ENCODE measurements around the gene SWT1. TPM values are rescaled to one million over a fixed set of nuclear protein-coding genes. Genes with fewer than 3 reads are reported as not detected.
A peak's percentile ranks its signal among the peaks of the same experiment; 100 is the strongest.
"Not testable (repeated sequence)": the region's sequence is repeated elsewhere in the genome, so short reads cannot be mapped to it uniquely, and the experiment has no call there.

The SWT1 gene
- total RNA-seq, 6 experiments from 2014 or later: 2.0 to 3.9 (median 2.4) TPM

DNA sequence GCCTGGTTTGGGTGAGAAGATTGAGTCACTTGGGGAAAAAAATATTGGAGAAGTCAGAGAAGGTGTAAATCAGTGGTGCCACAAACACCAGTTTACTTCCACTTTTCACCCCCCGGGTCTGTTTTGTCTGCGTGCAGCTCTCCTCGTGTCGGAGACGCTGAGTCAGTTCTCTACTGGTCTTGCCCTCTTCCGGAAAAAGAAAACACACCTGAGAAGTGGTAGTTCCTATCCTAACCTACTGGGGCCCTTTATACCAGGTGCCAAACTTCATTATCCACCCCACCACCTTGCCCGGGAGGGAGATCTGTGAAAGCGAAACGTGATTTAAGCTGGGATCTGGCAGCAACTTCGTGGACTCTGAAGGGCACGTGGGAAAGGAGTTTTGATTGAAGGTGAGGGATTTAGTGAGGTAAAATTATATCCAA is 160.9 kb downstream of the SWT1 start:
- Histone ChIP-seq H3K27me3 (no peaks in the 10 kb centered on the region), H3K4me3 (peak overlapping the region; percentile 82 to 92 (median 91)), H3K27ac (peak overlapping the region; percentile 79 to 98 (median 95)), H3K9me3 (no peaks in the 10 kb centered on the region), H3K36me3 (no peaks in the 10 kb centered on the region), H3K4me1 (peaks cover 0 to 30% (median 7%) of the 10 kb centered on the region in 4 donors)
- intact Hi-C loops (cut with DNase I): loop anchor here in 1 of 2 donors (10.0 kb wide), 2 partner anchors 157 to 367 kb away; no protein-coding TSS in a partner anchor
- whole genome bisulfite sequencing (ENCODE audit: insufficient coverage, low coverage, low lambda C conversion rate, missing lambda C conversion rate): 25% methylated on average over 11 of the region's 11 CpGs
- TF ChIP-seq, protein P1, sequence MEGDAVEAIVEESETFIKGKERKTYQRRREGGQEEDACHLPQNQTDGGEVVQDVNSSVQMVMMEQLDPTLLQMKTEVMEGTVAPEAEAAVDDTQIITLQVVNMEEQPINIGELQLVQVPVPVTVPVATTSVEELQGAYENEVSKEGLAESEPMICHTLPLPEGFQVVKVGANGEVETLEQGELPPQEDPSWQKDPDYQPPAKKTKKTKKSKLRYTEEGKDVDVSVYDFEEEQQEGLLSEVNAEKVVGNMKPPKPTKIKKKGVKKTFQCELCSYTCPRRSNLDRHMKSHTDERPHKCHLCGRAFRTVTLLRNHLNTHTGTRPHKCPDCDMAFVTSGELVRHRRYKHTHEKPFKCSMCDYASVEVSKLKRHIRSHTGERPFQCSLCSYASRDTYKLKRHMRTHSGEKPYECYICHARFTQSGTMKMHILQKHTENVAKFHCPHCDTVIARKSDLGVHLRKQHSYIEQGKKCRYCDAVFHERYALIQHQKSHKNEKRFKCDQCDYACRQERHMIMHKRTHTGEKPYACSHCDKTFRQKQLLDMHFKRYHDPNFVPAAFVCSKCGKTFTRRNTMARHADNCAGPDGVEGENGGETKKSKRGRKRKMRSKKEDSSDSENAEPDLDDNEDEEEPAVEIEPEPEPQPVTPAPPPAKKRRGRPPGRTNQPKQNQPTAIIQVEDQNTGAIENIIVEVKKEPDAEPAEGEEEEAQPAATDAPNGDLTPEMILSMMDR (IDR thresholded peaks at IDR 0.05): no peak
- no peak for TF ChIP-seq POLR2A (IDR thresholded peaks at IDR 0.05)
- peak in 3 of 4 donors; percentile 1 to 8 (median 1) for ATAC-seq
- peak; percentile 48 to 59 (median 50) for DNase-seq

DNA sequence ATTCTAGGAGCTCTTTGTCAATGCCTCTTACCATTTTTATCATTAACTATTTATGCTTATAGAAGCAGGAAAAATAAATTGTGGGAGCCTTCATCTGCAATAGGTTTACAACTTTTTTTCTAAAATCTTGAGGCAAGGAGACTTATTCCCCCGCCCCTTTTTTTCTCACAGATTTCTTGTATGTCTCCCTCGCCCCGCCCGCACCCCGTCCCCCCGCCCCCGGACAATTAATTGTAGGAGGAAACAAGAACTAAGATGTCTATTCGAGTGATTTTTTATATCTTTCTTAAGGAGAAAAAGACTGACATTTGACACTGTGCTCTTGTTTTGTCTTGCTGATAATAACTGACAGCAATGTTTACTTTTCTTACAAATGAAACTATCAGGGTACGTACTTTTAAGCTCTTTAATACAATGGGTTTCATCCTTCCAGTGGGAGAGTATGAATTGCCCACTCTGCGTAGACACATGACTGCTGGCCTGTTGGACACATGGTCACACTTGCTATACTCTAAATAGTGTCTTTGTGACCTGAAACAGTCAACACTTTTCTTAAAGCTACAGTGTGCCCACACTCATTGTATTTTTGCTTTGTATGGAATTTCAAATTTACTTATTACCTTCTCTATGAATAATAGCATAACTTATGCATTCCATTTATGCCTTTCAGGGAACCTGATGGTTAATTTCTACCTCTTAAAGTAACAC is 161.6 kb downstream of the SWT1 start:
- Histone ChIP-seq H3K27me3 (no peaks in the 10 kb centered on the region), H3K4me3 (peak overlapping the region in 1 of 3 donors; percentile 91), H3K4me1 (peaks cover 0 to 23% (median 7%) of the 10 kb centered on the region in 4 donors), H3K36me3 (no peaks in the 10 kb centered on the region), H3K9me3 (no peaks in the 10 kb centered on the region), H3K27ac (peak overlapping the region; percentile 79 to 98 (median 95))
- ATAC-seq (no peak), DNase-seq (no peak)
- TF ChIP-seq POLR2A (IDR thresholded peaks at IDR 0.05): no peak
- TF ChIP-seq, protein P1 (IDR thresholded peaks at IDR 0.05): no peak
- intact Hi-C loops (cut with DNase I): loop anchor here in 1 of 2 donors (10.0 kb wide), 2 partner anchors 156 to 366 kb away; no protein-coding TSS in a partner anchor
- 50% methylated on average over 4 of the region's 10 CpGs for WGBS (ENCODE audit: insufficient coverage, low coverage, low lambda C conversion rate, missing lambda C conversion rate)

DNA sequence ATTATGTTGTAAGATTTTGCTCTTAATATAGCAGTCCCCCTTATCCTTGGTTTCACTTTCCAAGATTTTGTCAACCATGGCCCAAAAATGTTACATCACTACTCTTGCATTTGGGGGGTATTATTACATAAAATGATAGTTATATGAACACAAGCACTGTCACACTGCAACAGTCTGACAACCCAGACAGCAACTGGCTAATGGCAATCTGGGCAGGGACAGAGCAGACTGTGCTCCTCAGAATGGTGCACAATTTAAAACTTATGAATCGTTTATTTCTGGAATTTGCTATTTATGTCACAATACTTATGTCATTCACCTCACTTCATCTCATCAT is 162.1 kb downstream of the SWT1 start:
- no peak overlapping the region for H3K4me3 ChIP-seq
- no peak for ATAC-seq
- intact Hi-C loops (cut with DNase I): loop anchor here in 1 of 2 donors (10.0 kb wide), 2 partner anchors 156 to 366 kb away; no protein-coding TSS in a partner anchor

DNA sequence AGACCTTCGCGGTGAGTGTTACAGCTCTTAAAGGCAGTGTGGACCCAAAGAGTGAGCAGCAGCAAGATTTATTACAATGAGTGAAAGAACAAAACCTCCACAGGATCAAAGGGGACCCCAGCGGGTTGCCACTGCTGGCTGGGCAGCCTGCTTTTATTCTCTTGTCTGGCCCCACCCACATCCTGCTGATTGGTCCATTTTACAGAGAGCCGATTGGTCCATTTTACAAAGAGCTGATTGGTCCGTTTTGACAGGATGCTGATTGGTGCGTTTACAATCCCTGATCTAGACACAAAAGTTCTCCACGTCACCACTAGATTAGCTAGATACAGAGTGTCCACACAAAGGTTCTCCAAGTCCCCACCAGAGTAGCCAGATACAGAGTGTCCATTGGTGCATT is 164.1 kb downstream of the SWT1 start:
- DNase-seq; H3K4me3 ChIP-seq; H3K27ac ChIP-seq; H3K4me1 ChIP-seq; ATAC-seq; H3K36me3 ChIP-seq; H3K9me3 ChIP-seq; intact Hi-C loops (cut with DNase I); H3K27me3 ChIP-seq: not testable (repeated sequence)
- 96% methylated on average over 4 of the region's 7 CpGs for WGBS (ENCODE audit: insufficient coverage, low coverage, low lambda C conversion rate, missing lambda C conversion rate)

More for the DNA sequence above, 162.1 kb downstream of the SWT1 start:
- H3K27me3 ChIP-seq: no peaks in the 10 kb centered on the region
- TF ChIP-seq, protein P1 (IDR thresholded peaks at IDR 0.05): no peak
- no peak for TF ChIP-seq POLR2A (IDR thresholded peaks at IDR 0.05)
- peaks cover 0 to 19% (median 6%) of the 10 kb centered on the region in 4 donors for H3K4me1 ChIP-seq
- no peak overlapping the region for H3K27ac ChIP-seq
- DNase-seq: no peak
- 43% methylated on average over 1 of the region's 1 CpG for WGBS (ENCODE audit: insufficient coverage, low coverage, low lambda C conversion rate, missing lambda C conversion rate)
- H3K36me3 ChIP-seq: no peaks in the 10 kb centered on the region
- no peaks in the 10 kb centered on the region for H3K9me3 ChIP-seq

DNA sequence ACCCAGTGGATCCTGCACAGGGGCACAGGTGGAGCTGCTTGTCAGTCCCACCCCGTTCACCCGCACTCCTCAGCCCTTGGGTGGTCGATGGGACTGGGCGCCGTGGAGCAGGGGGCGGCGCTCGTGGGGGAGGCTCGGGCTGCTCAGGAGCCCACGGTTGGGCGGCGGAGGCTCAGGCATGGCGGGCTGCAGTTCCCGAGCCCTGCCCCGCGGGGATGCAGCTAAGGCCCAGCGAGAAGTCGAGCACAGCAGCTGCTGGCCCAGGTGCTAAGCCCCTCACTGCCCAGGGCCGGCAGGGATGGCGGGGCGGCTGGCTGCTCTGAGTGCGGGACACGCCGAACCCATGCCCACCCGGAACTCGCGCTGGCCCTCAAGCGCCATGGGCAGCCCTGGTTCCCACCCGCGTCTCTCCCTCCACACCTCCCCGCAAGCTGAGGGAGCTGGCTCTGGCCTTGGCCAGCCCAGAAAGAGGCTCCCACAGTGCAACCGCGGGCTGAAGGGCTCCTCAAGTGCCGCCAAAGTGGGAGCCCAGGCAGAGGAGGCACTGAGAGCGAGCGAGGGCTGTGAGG is 164.8 kb downstream of the SWT1 start:
- H3K9me3 ChIP-seq; H3K27me3 ChIP-seq; H3K36me3 ChIP-seq; H3K4me1 ChIP-seq; H3K4me3 ChIP-seq; ATAC-seq; H3K27ac ChIP-seq; intact Hi-C loops (cut with DNase I): not testable (repeated sequence)
- no CpG with 5 or more reads among the region's 36 CpGs for WGBS (ENCODE audit: insufficient coverage, low coverage, low lambda C conversion rate, missing lambda C conversion rate)
- peak in 1 of 3 donors; percentile 48 for DNase-seq
